HG02884 (cell line): ENCODE data around the gene RAB37.

Source experiments
- ATAC-seq: cut with Tn5 transposase; IDR thresholded peaks from one replicate; pipeline ENCODE4 v1.9.1; 2021; ENCODE audit warnings: mild to moderate bottlenecking, moderate library complexity; ENCODE audit not compliant: unreplicated experiment

Gene RAB37, protein sequence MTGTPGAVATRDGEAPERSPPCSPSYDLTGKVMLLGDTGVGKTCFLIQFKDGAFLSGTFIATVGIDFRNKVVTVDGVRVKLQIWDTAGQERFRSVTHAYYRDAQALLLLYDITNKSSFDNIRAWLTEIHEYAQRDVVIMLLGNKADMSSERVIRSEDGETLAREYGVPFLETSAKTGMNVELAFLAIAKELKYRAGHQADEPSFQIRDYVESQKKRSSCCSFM

DNA sequence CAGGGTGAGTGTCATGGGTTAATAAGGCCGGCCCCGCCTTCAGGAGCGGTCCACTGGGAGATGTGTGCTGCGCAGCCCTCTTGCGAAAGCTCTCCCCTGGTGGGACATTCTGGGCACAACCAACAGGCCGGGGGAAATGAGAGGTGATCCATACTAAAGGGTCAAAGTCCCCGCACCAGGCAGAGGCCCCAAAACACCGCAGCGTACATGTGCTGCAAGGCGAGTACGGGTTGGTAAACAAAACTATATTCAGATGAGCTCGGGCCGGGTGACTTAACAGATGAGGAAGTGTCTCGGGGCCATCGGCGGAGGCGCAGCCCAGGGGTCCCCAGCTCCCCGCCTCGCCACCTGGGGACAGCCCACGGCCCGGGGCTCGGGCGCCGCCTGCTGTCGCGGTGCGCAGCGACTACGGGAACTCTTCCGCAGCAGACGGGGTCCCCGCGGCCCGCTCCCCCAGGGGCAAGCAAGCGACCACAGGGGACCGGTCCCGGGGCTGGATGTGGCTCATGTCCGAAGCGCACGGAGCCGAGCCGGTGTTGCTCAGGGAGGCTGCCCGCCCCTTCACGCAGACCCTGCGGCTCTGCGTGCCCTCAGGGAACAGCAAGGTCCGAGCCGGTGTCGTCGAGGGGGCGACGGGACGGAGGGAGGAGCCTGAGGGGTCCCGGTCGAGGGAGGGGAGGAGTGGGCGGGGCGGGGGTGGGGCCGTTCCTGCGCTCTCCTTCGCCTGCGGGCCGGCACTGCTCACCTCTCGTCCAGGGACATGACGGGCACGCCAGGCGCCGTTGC, at the start of gene RAB37:
TSS of gene RAB37 (plus strand) at position 744 of the 786 bp plus-strand sequence. CDS start at position 761, 17 bp downstream.
- ATAC-seq = no peak

DNA sequence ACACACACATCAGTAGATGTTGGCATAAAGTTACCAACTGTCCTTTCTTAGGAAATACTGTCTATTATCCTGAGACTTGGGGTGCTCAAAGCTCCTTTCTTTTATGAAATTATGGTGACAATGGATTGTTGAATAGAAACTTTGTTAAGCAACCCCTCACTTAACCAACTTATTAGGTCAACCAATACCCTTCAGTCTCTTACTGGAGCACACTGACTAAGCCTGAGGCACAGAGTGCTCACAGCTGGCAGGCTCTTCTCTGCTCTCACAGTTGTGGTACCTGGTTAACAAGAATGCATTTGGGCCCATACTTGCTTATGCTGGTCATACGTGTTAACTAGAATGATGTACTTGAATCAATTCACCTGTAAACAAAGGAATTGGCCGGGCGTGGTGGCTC, 49.2 kb upstream of the RAB37 start:
- no peak for ATAC-seq

DNA sequence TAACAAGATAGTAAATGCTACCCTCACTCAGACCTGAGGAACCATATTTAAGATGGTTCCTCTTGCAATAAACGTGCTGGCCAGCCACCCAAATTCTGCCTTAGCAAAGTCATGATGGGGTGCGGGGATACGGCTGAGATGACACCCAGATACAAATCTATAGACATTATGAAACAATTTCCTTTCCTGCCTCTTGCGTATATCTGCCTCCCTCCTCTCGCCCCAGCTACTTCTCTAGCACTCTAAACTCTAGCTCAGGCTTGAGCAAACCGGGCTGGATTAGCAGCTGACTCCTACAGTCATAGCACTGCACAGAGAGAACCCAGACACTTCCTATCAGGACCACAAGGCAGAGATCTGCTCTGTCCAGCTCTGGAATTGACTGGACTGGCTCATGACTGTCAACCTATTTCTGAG, 46.6 kb upstream of the RAB37 start:
- ATAC-seq = no peak

DNA sequence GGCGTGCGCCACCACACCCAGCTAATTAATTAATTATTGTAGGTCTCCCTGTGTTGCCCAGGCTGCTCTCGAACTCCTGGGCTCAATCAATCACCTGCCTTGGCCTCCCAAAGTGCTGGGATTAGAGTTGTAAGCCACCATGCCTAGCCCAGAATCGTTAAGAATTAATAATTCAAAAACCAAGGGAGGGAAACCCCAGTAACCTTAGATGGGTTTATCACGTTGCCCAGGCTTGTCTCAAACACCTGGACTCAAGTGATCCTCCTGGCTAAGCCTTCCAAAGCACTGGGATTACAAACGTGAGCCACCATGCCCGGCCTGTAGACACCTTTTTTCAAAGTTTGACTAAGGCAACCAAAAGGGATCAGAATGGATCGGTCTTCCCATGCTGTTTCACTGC, 45.9 kb upstream of the RAB37 start:
- ATAC-seq = no peak

DNA sequence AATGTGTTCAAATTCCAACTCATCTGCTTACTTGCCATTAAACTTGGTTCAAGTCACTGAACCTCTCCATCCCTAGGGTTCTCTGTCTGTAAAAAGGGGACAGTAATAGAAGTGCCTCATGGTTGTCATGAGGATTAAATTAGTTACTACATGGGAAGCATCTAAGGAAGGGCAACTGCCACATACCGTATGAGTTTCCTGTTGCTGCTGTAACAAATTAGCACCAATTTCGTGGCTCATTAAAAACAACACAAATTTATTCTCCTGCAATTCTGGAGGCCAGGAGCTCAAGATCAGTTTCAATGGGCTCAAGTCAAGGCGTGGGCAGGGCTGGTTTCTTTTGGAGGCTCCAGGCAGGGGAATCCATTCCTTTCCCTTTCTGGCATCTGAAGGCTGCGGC, 43.0 kb upstream of the RAB37 start:
- ATAC-seq = no peak

DNA sequence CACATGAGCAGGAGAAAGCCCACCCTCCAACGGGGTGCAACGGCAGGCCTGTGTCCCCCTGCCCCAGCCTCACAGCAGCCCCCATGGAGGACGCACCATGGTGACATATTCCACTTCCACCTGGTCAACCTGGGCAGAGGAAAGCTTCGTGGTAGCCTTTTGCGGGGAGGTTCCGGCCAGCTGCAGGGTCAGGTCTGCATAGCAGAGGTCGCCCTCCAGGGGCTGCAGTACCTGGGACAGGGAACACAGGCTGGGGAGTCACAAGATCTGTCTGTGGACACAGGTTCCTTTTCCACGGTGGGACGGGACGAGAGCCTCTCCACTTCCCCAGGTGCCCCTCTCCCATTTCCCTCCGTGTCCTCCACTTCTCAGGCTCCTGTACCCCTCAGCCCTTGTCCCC, 41.4 kb upstream of the RAB37 start:
- ATAC-seq = no peak

DNA sequence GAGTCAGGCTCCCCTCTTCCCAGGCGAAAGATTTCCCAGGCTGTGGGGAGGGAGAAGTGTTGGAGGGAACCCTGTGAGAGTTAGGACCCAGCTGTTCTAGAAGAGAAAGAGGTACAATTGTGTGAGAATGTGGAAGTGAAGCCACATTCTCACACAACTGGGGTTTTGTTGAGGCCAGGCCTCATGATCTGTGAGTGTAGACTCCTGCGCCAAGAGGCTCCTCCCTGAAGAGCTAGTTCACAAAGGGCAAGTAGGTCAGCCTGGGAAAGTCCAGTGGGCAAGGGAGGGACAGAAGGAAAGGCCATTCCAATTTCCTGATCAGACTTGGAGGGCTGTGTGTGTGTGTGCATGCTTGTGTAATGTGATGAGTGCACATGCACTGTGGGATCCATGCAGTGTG, 39.5 kb upstream of the RAB37 start:
- ATAC-seq = no peak

DNA sequence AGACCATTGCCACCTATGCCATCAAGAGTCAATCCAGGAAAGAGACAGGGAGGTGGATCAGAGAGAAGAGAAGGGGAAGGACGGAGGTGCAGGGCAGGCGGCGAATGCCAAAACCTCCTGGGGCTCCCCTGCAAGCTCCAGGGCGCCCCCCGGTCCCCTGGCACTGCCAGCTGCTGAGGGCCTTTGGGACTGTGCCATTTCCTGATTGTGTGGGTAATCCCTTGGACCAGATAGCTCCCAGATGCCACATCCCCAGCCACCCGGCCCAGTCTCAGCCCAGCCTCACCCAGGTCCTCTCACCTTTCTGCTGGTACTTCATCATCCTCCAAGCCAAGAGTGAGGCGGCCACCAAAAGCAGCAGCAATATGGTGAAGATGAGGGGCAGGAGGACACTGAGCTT, 39.0 kb upstream of the RAB37 start:
- ATAC-seq = no peak

DNA sequence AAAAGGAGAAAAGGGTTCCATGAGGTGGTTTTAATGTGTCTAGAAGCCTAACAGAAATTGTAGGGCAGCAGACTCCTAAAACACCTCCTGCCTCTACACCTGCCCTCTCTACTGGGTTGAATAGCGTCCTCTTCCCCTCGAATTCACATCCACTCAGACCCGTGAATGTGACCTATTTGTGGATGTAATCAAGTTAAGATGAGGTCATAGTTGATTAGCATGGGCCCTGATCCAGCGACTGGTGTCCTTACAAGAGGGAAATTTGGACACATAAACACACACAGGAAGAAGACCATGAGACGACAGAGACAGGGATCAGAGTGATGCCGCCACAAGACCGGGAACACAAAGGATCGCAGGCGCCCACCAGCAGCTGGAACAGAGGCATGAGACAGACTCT, 37.8 kb upstream of the RAB37 start:
- ATAC-seq = no peak

DNA sequence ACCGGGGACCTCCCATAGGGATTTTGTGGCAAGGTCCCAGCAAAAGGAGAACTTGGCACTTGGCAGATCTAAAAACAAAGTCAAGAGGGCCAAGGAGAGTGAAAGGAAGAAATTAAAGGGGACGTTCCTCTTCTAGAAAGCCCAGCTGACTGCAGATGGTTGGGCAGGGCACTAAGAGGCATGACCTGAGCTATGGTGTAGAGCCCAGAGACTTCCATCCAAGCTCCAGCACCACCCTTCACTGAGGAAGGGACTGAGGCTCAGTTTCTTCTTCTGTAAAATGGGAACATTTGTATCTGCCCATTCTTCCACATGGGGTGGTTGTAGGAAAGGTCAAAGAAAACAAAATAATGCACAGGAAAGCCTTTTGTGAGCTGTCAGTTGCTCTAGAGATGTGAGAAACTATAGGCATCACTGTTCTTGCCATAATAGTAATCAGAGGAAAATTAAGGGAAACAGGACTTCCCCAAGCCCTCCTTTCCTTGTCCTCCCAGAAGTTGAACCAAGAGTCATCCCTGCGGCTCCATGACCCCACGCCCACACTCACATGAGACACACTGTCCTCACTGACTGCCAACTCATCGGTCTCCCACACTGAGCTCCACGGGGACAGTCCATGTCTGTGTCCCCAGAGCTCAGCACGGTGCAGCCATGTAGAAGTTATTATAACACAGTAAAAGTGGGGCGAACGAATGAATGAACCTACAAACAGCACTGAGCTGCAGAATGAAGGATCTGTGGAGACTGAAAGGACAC, 34.8 kb upstream of the RAB37 start:
- no peak for ATAC-seq

DNA sequence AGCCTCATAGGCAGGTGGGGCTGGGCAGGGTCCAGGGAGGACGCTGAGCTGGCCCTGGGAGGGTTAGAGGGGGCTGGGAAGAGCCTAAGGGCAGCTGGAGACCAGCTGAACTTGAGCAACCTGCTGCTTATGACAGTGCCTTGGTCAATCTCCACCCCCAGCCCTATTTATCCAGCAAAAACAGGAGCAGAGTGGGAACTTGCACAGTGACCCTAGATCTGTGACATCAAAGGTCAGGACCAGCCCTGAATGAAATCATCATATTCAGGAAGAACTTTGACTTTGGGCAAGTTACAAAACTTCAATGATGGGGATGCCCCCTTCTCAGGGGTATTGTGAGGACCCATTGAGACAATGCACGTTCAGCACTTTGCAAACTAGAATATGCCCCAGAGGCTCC, 33.7 kb upstream of the RAB37 start:
- no peak for ATAC-seq

DNA sequence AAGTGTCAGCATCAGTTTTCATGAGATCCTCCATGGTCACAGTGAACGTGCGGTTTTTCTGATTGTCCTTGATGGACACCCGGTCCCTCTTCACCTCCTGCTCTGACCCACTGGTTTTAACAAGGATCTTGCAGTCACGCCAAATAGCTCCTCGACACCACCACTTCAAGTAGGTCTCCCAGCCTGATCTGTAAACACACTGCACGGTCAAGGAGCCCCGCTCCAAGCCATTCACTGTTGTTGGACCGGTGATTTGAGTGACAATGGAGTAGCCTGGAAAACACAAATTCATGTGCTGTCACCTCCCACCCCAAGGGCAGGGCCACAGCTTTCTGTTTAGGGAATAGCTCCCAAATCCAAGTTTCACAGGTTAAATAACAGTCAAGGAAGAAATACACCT, 32.5 kb upstream of the RAB37 start:
- no peak for ATAC-seq

DNA sequence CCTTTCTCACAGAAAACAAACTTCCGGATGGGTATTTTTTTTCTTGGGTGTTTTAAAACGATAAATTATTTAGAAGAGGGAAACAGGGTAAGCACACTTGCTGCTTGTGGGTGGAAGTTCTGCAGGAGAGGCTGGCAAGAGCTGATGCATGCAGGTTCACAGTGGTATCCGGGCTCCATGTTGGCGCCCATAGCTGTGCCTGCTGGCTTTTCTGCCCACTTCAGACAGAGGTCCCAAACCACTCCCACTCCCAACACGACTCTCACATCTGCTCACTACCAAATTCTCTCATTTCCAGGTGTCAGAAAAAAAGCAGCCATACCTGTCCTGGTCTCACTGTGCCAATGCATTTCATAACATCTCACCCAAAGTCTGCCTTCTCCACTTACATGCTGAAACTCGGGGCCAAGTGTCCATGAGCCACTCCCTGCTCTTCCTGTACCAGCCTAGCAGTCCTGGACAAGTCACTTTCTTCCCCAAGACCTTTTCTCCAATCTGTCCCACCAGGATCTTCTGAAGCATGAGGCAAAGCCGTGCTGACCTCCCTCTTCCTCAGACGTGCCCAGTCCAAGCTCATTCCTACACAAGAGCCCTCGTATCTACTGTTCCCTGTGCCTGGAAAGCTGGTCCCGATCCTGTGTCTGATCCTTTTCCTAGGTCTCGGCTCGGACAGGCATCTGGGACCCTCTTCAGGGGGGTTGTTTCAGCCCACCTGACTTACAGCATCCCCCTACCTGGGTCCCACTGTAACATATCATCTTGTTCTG, 25.8 kb upstream of the RAB37 start:
- no peak for ATAC-seq

DNA sequence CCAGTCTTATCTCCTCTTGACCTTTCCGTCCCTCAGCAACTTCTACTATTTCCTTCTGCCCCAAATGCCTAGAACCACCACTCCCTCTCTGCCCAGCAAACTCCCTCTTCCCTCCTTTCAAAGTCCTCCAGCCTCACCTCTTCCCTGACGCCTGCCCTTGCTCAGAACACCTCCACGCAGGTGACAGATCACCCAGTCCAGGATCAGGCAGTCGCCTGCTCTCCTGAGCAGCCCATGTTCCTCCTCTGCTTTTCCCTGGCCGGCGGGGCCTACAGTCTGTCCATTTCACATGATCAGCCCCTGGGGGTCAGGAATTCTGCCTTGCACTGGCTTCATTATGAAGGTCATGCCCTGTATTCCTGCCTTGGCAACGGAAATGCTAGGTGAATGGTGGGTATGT, 24.8 kb upstream of the RAB37 start:
- no peak for ATAC-seq

DNA sequence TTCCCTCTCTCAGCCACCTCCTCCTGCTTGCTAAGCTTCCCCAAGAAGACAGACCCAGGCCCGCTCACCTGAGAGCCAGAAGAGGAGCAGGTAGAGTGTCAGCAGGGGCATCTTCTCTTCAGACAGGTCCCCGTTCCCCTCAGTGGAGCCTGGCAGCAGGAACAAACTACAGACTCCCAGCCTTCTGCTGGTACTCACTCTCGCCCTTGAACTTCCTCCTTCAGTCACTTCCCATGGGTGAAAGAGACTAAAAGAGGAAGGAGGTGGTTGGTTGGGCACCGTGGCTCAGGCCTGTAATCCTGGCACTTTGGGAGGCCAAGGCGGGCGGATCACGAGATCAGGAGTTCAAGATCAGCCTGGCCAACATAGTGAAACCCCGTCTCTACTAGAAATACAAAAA, 24.3 kb upstream of the RAB37 start, which contains the start of gene CD300LF:
TSS of gene CD300LF (minus strand) at position 168 of the 400 bp plus-strand sequence. CDS start at position 111, 57 bp downstream.
- ATAC-seq = no peak

DNA sequence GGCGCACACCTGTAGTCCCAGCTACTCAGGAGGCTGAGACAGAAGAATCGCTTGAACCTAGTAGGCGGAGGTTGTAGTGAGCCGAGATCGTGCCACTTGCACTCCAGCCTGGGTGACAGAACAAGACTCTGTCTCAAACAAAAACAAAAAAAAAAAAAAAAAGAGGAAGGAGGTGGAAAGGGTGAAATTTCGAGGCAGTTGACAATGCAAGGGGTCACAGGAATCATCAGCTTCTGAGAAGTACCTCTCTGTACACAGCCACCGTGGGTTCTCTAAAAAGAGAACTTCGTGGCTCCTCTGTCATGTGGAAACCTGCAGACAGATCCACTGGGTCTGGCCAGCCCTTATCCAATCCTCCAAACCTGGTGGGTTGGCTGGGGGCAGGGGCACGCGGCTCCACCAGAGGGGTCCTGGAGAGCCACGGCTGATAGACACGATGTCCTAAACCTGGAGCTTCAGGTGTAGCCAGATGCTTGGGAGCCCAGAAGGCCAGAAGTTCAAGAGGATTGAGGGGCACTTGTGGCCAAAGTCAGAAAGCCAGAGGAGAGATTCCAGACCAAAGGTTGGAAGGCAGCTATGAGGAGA, 23.8 kb upstream of the RAB37 start:
- ATAC-seq = no peak

DNA sequence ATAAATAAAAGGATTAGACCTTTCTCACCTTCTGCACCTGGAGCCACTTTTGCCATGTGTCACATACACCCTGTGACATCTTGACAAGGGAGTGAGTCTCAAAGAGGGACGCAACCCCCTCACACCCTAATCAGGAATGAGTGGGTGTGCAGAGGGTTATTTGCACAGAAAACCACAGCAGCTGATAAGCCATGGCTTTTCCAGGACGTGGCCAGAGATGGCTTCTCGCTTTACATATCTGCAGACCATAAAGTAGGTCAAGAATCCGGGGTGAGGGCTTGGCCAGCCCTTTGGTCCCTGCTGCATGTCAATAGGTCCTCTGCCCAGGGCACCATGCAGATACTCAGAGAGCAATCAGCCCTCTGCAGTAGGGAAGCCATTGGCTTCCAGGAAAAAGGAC, 21.9 kb upstream of the RAB37 start:
- no peak for ATAC-seq

DNA sequence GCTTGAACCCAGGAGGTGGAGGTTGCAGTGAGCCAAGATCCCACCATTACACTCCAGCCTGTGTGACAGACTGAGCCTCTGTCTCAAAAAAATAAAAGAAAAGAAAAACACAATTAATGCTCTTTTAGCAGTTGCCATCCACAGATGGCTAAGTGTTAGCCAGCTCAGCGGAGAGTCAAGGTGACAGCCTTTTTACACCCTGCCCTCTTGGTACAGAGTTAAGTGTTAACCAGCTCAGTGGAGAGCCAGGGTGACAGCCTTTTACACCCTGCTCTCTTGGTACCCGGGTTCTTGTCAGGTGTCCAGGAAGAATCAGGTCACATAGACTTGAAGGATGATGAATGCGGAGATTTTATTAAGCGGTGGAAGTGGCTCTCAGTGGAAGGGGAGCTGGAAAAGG, 16.6 kb upstream of the RAB37 start:
- no peak for ATAC-seq

DNA sequence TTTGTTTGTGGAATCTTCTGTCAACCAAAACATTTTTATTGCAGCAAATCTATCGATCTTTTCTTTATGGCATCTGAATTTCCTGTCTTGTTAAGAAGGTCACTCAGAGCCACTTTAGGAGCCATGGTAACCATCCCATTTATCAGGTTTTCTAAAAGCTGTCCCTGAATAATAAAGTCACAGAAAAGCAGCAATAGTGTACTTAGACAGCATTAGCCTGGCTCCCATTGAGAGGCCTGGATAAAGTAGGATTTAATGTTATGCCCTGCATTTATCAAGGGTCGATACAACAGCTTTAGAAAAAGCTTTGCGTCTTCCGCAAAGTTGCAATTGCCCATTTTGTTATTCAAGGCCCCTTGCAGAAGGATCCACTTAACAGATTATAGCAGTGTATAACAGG, 14.3 kb upstream of the RAB37 start:
- no peak for ATAC-seq

DNA sequence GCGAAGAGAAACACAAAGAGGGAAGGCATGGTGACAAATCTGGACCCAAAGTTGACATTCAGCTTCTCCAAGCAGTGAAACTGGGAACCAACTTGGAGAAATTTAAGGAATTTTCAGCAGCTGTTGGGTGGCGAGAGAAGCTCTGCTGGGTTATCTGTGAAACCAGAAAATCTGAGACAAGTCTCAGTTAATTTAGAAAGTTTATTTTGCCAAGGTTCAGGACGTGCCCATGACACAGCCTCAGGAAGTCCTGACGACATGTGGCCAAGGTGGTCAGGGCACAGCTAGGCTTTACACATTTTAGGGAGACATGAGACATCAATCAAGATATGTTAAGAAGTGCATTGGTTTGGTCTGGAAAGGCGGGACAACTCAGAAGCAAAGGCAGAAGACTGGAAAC, 13.2 kb upstream of the RAB37 start:
- ATAC-seq = no peak

DNA sequence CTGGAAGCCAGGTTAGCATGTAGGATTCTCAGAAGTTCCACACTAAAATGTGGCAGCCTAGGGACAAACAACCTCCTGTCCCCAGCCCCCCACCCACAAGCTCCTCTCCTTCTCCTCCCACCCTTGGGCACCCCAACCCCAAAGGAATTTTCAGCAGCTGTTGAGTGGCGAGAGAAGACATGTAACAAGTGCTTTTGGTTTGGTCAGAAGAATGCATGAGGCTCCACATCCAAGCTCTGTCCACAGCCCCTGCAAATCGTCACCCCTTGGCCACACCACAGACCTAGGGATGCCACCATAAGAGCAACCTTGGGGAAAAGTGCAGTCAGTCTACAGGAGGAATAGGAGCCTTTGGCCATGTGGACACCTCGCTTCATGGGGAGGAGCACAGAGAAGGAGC, 11.9 kb upstream of the RAB37 start:
- no peak for ATAC-seq
